Caco-2 (cell line): ENCODE results near the gene SEC14L6. TPM values are rescaled to one million over a fixed set of nuclear protein-coding genes. Genes with fewer than 3 reads are reported as not detected.

Source experiments
- BruUV-seq: library from RNA; stranded (reverse); fragments of 400-500 nt; replicated peaks from 2 replicates; lab custom pipeline; 2021; lab: Mats Ljungman, UMichigan
- CTCF ChIA-PET: fragments of 300-600 bp; sonication (Branson Sonifier 250); formaldehyde crosslinking; loops from one replicate; lab custom pipeline; 2022; ENCODE audit warnings: antibody characterized with exemption; lab: Charles Lee
- POLR2A ChIA-PET: fragments of 300-600 bp; sonication (Branson Sonifier 250); formaldehyde crosslinking; loops from one replicate; lab custom pipeline; 2022; ENCODE audit warnings: antibody characterized with exemption; lab: Charles Lee
- DNase-seq, 2 experiments: peaks; one replicate each; pipeline versions ENCODE4 v3.0.0 to v3.0.0-alpha.2; 2020 to 2022
- H3K27me3 ChIP-seq: replicated peaks from 2 replicates; pipeline ENCODE4 v1.6.0; 2011; ENCODE audit warnings: low read length; ENCODE audit not compliant: control insufficient read depth, insufficient read depth
- H3K36me3 ChIP-seq: 2 replicates; pipeline ENCODE4 v1.5.1; 2011; ENCODE audit warnings: low read length; ENCODE audit not compliant: control insufficient read depth, insufficient read depth
- H3K4me1 ChIP-seq: fragments of 250-450 bp; sonication (Bioruptor Pico); 2 replicates; pipeline ENCODE4 v1.5.1; 2020; ENCODE audit warnings: mild to moderate bottlenecking
- H3K4me3 ChIP-seq: 2 replicates; pipeline ENCODE4 v1.5.1; 2011; ENCODE audit warnings: low read depth, mild to moderate bottlenecking, control low read depth, low read length
- H3K9me3 ChIP-seq: fragments of 250-450 bp; sonication (Bioruptor Pico); 2 replicates; pipeline ENCODE4 v1.5.1; 2020; ENCODE audit warnings: mild to moderate bottlenecking, moderate library complexity
- H3K27ac Mint-ChIP-seq: one replicate; pipeline ENCODE4 v1.8.0; 2022; ENCODE audit warnings: mixed read lengths; ENCODE audit not compliant: unreplicated experiment
- H3K27me3 Mint-ChIP-seq: one replicate; pipeline ENCODE4 v1.8.0; 2022; ENCODE audit warnings: mixed read lengths; ENCODE audit not compliant: insufficient read depth, unreplicated experiment
- H3K36me3 Mint-ChIP-seq: one replicate; pipeline ENCODE4 v1.8.0; 2022; ENCODE audit warnings: mild to moderate bottlenecking, mixed read lengths; ENCODE audit not compliant: insufficient read depth, unreplicated experiment
- H3K4me1 Mint-ChIP-seq: one replicate; pipeline ENCODE4 v1.8.0; 2022; ENCODE audit warnings: low read depth, mixed read lengths; ENCODE audit not compliant: unreplicated experiment
- H3K4me3 Mint-ChIP-seq: one replicate; pipeline ENCODE4 v1.8.0; 2022; ENCODE audit warnings: mild to moderate bottlenecking, moderate library complexity, mixed read lengths; ENCODE audit not compliant: unreplicated experiment
- H3K9me3 Mint-ChIP-seq: one replicate; pipeline ENCODE4 v1.8.0; 2022; ENCODE audit warnings: mixed read lengths; ENCODE audit not compliant: unreplicated experiment
- CTCF ChIP-seq, 2 experiments: fragments of 200-600 bp in 1 of 2; IDR thresholded peaks; 1 replicate in 1 of 2; 2 replicates in 1 of 2; pipeline versions ENCODE4 v1.5.1 to v1.8.0; 2011 to 2022; ENCODE audit warnings: antibody characterized with exemption in 1 of 2, control low read depth in 1 of 2, inconsistent platforms in 1 of 2, low read depth in 1 of 2, low read length in 1 of 2, mild to moderate bottlenecking in 1 of 2, moderate library complexity in 1 of 2; ENCODE audit not compliant: insufficient read depth in 1 of 2, severe bottlenecking in 1 of 2, unreplicated experiment in 1 of 2
- intact Hi-C: fragments of 100-400 bp; cut with micrococcal nuclease; formaldehyde crosslinking; loops from one replicate; pipeline ENCODE4 v1.10.0; 2022; ENCODE audit not compliant: unreplicated experiment
- total RNA-seq: library from RNA; stranded (reverse); gene quantifications from 2 replicates; pipeline ENCODE4 v1.2.3, GENCODE V29; 2022

Gene SEC14L6
- total RNA-seq, 1 experiment from 2014 or later: 0.14 TPM

GRCh38 chr22:30573594-30574094 is 27.1 kb upstream of the SEC14L6 start:
- no peaks in the 10 kb centered on the region for H3K9me3 ChIP-seq
- CTCF ChIA-PET: interaction anchor here (0.6 to 1.9 kb wide), 2 partner anchors 19 to 28 kb away, joined by 5 to 7 read pairs; no protein-coding TSS in a partner anchor
- peaks cover 31% of the 10 kb centered on the region for H3K4me1 ChIP-seq
- Mint-ChIP-seq H3K36me3 (peaks cover 24% of the 10 kb centered on the region), H3K4me1 (peaks cover 19% of the 10 kb centered on the region), H3K9me3 (no peaks in the 10 kb centered on the region), H3K27me3 (no peaks in the 10 kb centered on the region), H3K27ac (peak overlapping the region; percentile 63), H3K4me3 (peak overlapping the region; percentile 71)
- TF ChIP-seq CTCF (IDR thresholded peaks at IDR 0.05; ENCODE audit: insufficient read depth in 1 of 2, low read depth in 1 of 2, low read length in 1 of 2, severe bottlenecking in 1 of 2, unreplicated experiment in 1 of 2): no peak
- peak in 1 of 2 experiments; percentile 18 for DNase-seq
- peak overlapping the region; percentile 73 for H3K4me3 ChIP-seq
- no peaks in the 10 kb centered on the region for H3K27me3 ChIP-seq
- no TSS peak for BruUV-seq
- POLR2A ChIA-PET: interaction anchor here (0.6 kb wide), 1 partner anchor 18 kb away, joined by 4 read pairs; the partner anchor contains the start of gene PES1
- intact Hi-C loops: loop anchor here (1.0 kb wide), 1 partner anchor 19 kb away; no protein-coding TSS in a partner anchor
- peaks cover 2% of the 10 kb centered on the region; the same call in 1 of the 2 replicates for H3K36me3 ChIP-seq

GRCh38 chr22:30572840-30573593 is 26.5 kb upstream of the SEC14L6 start:
- no peaks in the 10 kb centered on the region for H3K9me3 Mint-ChIP-seq
- peaks cover 24% of the 10 kb centered on the region for H3K36me3 Mint-ChIP-seq
- peak in 1 of 2 experiments; percentile 48 for DNase-seq
- BruUV-seq: no TSS peak
- H3K4me3 ChIP-seq: peak overlapping the region; percentile 73; the same call in 1 of the 2 replicates
- peak overlapping the region; percentile 90 for H3K27ac Mint-ChIP-seq
- H3K4me1 ChIP-seq: peaks cover 31% of the 10 kb centered on the region
- no peaks in the 10 kb centered on the region for H3K27me3 Mint-ChIP-seq
- no peak for TF ChIP-seq CTCF (IDR thresholded peaks at IDR 0.05; ENCODE audit: insufficient read depth in 1 of 2, low read depth in 1 of 2, low read length in 1 of 2, severe bottlenecking in 1 of 2, unreplicated experiment in 1 of 2)
- H3K4me3 Mint-ChIP-seq: peak overlapping the region; percentile 71
- ChIA-PET CTCF (interaction anchor here (1.0 to 1.9 kb wide), 2 partner anchors 29 to 35 kb away, joined by 4 to 7 read pairs; partner anchors contain the start of gene TCN2), POLR2A (no interaction called here)
- intact Hi-C loops: no loop called here
- H3K27me3 ChIP-seq: no peaks in the 10 kb centered on the region
- peaks cover 2% of the 10 kb centered on the region; the same call in 1 of the 2 replicates for H3K36me3 ChIP-seq
- peaks cover 19% of the 10 kb centered on the region for H3K4me1 Mint-ChIP-seq
- no peaks in the 10 kb centered on the region for H3K9me3 ChIP-seq

GRCh38 chr22:30572210-30572609 is 25.7 kb upstream of the SEC14L6 start:
- Histone ChIP-seq H3K27me3 (no peaks in the 10 kb centered on the region), H3K36me3 (peaks cover 2% of the 10 kb centered on the region; the same call in 1 of the 2 replicates), H3K4me1 (peaks cover 31% of the 10 kb centered on the region), H3K4me3 (no peak overlapping the region), H3K9me3 (no peaks in the 10 kb centered on the region)
- POLR2A ChIA-PET: no interaction called here
- H3K36me3 Mint-ChIP-seq: peaks cover 16% of the 10 kb centered on the region
- peaks cover 19% of the 10 kb centered on the region for H3K4me1 Mint-ChIP-seq
- H3K9me3 Mint-ChIP-seq: no peaks in the 10 kb centered on the region
- no TSS peak for BruUV-seq
- H3K27ac Mint-ChIP-seq: peak overlapping the region; percentile 90
- no peaks in the 10 kb centered on the region for H3K27me3 Mint-ChIP-seq
- peak overlapping the region; percentile 71 for H3K4me3 Mint-ChIP-seq
- DNase-seq: no peak
- CTCF ChIA-PET: interaction anchor here (1.0 kb wide), 1 partner anchor 35 kb away, joined by 4 read pairs; the partner anchor contains the start of gene TCN2
- intact Hi-C loops: no loop called here
- TF ChIP-seq CTCF (IDR thresholded peaks at IDR 0.05; ENCODE audit: insufficient read depth in 1 of 2, low read depth in 1 of 2, low read length in 1 of 2, severe bottlenecking in 1 of 2, unreplicated experiment in 1 of 2): no peak
